ENCODE data around the gene STRN3.

Gene STRN3

GRCh38 chr14:30864934-30865333 lies 161.2 kb downstream of the STRN3 start:
- DNase-seq: no peak

GRCh38 chr14:30861200-30861599 lies 165.0 kb downstream of the STRN3 start:
- no peak for DNase-seq

- DNase-seq: no peak
Observed at GRCh38 chr14:30855345-30856037, 170.7 kb downstream of the STRN3 start.

- no peak for DNase-seq
Observed at GRCh38 chr14:30854492-30854891, 171.7 kb downstream of the STRN3 start.

GRCh38 chr14:30853946-30854345 lies 172.2 kb downstream of the STRN3 start:
- no peak for DNase-seq

- no peak for DNase-seq
Observed at GRCh38 chr14:30849983-30850382, 176.2 kb downstream of the STRN3 start.

- no peak for DNase-seq
Observed at GRCh38 chr14:30849354-30849753, 176.8 kb downstream of the STRN3 start.

- DNase-seq: no peak
Observed at GRCh38 chr14:30848449-30849240, 177.5 kb downstream of the STRN3 start.
